ENCODE results near the gene SMPDL3B. TPM values are rescaled to one million over a fixed set of nuclear protein-coding genes. Genes with fewer than 3 reads are reported as not detected.
A peak's percentile ranks its signal among the peaks of the same experiment; 100 is the strongest.

SMPDL3B gene
- total RNA-seq, 1 donor from 2014 or later, result 0.82 TPM

GRCh38 chr1:27938488-27938887 is 3.7 kb downstream of the SMPDL3B start:
- FAIRE-seq (no peak), DNase-seq (ENCODE audit: low spot score in 2 of 2) (no peak)

GRCh38 chr1:27940297-27940696 is 5.5 kb downstream of the SMPDL3B start:
- no peak for FAIRE-seq
- DNase-seq (ENCODE audit: low spot score in 2 of 2), result peak in 1 of 2 donors; percentile 33

GRCh38 chr1:27940870-27941560 is 6.2 kb downstream of the SMPDL3B start:
- DNase-seq (ENCODE audit: low spot score in 2 of 2) (no peak), FAIRE-seq (no peak)

- FAIRE-seq (no peak), DNase-seq (ENCODE audit: low spot score in 2 of 2) (no peak)
Measured at GRCh38 chr1:27941671-27942540, 7.1 kb downstream of the SMPDL3B start.

- DNase-seq (ENCODE audit: low spot score in 2 of 2) (no peak), FAIRE-seq (no peak)
Measured at GRCh38 chr1:27945020-27945419, 10.2 kb downstream of the SMPDL3B start.

GRCh38 chr1:27949027-27949426 is 14.2 kb downstream of the SMPDL3B start:
- FAIRE-seq (no peak), DNase-seq (ENCODE audit: low spot score in 2 of 2) (no peak)

GRCh38 chr1:27951396-27951795 is 16.6 kb downstream of the SMPDL3B start:
- FAIRE-seq (no peak), DNase-seq (ENCODE audit: low spot score in 2 of 2) (no peak)

- DNase-seq (ENCODE audit: low spot score in 2 of 2) (no peak), FAIRE-seq (no peak)
Measured at GRCh38 chr1:27952147-27952546, 17.3 kb downstream of the SMPDL3B start.

- DNase-seq (ENCODE audit: low spot score in 2 of 2) (no peak), FAIRE-seq (no peak)
Measured at GRCh38 chr1:27954186-27954585, 19.4 kb downstream of the SMPDL3B start.

- FAIRE-seq (no peak), DNase-seq (ENCODE audit: low spot score in 2 of 2) (no peak)
Measured at GRCh38 chr1:27955076-27955475, 20.3 kb downstream of the SMPDL3B start.

- DNase-seq (ENCODE audit: low spot score in 2 of 2) (no peak), FAIRE-seq (no peak)
Measured at GRCh38 chr1:27956761-27957160, 22.0 kb downstream of the SMPDL3B start.

GRCh38 chr1:27957655-27958054 is 22.9 kb downstream of the SMPDL3B start:
- FAIRE-seq, result no peak

GRCh38 chr1:27958513-27958912 is 23.7 kb downstream of the SMPDL3B start:
- FAIRE-seq (no peak), DNase-seq (ENCODE audit: low spot score in 2 of 2) (no peak)

More at GRCh38 chr1:27957655-27958054, 22.9 kb downstream of the SMPDL3B start:
- DNase-seq (ENCODE audit: low spot score in 2 of 2), result no peak

- DNase-seq (ENCODE audit: low spot score in 2 of 2), result peak; percentile 88 to 90
- FAIRE-seq, result no peak
Measured at GRCh38 chr1:27959792-27960603, 25.2 kb downstream of the SMPDL3B start, which contains the start of gene XKR8. TSS of gene XKR8 (plus strand) at chr1:27959973. CDS start at chr1:27960070, 97 bp downstream.

- FAIRE-seq (no peak), DNase-seq (ENCODE audit: low spot score in 2 of 2) (peak; percentile 45 to 67)
Measured at GRCh38 chr1:27960762-27961645, 26.2 kb downstream of the SMPDL3B start.

- DNase-seq (ENCODE audit: low spot score in 2 of 2), result no peak
- no peak for FAIRE-seq
Measured at GRCh38 chr1:27961646-27962221, 26.9 kb downstream of the SMPDL3B start.

GRCh38 chr1:27963393-27963792 is 28.6 kb downstream of the SMPDL3B start:
- no peak for FAIRE-seq

GRCh38 chr1:27966402-27967105 is 31.8 kb downstream of the SMPDL3B start:
- FAIRE-seq (no peak), DNase-seq (ENCODE audit: low spot score in 2 of 2) (no peak)

More at GRCh38 chr1:27963393-27963792, 28.6 kb downstream of the SMPDL3B start:
- DNase-seq (ENCODE audit: low spot score in 2 of 2), result no peak

All from frontal cortex (tissue), 4 donors.